Measurements from ENCODE around the gene RAB3IL1.

RAB3IL1 gene

GRCh38 chr11:61952882-61953281, 35.5 kb upstream of the RAB3IL1 start:
- DNase-seq: no peak

- no peak for DNase-seq
These were observed 34.2 kb upstream of the RAB3IL1 start for GRCh38 chr11:61951484-61952135.

GRCh38 chr11:61950035-61950547, 32.7 kb upstream of the RAB3IL1 start, which contains the start of gene BEST1:
BEST1 (plus strand) TSS chr11:61950351; CDS start chr11:61951807, 1,456 bp downstream.
- no peak for DNase-seq

- no peak for DNase-seq
These were observed 32.0 kb upstream of the RAB3IL1 start for GRCh38 chr11:61949169-61950034.

- DNase-seq: no peak
These were observed 31.1 kb upstream of the RAB3IL1 start for GRCh38 chr11:61948505-61948904.

- peak; percentile 65 for DNase-seq
These were observed 30.3 kb upstream of the RAB3IL1 start for GRCh38 chr11:61947486-61948210.

GRCh38 chr11:61946894-61947293, 29.5 kb upstream of the RAB3IL1 start:
- DNase-seq: no peak

- DNase-seq: no peak
These were observed 27.8 kb upstream of the RAB3IL1 start for GRCh38 chr11:61945191-61945590.

- DNase-seq: no peak
These were observed 23.1 kb upstream of the RAB3IL1 start for GRCh38 chr11:61940466-61940865.

GRCh38 chr11:61935861-61936260, 18.5 kb upstream of the RAB3IL1 start:
- no peak for DNase-seq

GRCh38 chr11:61930933-61931332, 13.6 kb upstream of the RAB3IL1 start:
- no peak for DNase-seq

- no peak for DNase-seq
These were observed 11.2 kb upstream of the RAB3IL1 start for GRCh38 chr11:61928606-61929005.

- DNase-seq: no peak
These were observed 10.1 kb upstream of the RAB3IL1 start for GRCh38 chr11:61927501-61927900.

- DNase-seq: no peak
These were observed 8.9 kb upstream of the RAB3IL1 start for GRCh38 chr11:61926235-61926634.

GRCh38 chr11:61925736-61926135, 8.4 kb upstream of the RAB3IL1 start:
- DNase-seq: no peak

- no peak for DNase-seq
These were observed 6.7 kb upstream of the RAB3IL1 start for GRCh38 chr11:61924064-61924455.

GRCh38 chr11:61923166-61924063, 6.0 kb upstream of the RAB3IL1 start:
- no peak for DNase-seq

- no peak for DNase-seq
These were observed 5.2 kb upstream of the RAB3IL1 start for GRCh38 chr11:61922539-61922938.

- no peak for DNase-seq
These were observed 4.1 kb upstream of the RAB3IL1 start for GRCh38 chr11:61921446-61921845.

GRCh38 chr11:61919705-61920631, 2.6 kb upstream of the RAB3IL1 start:
- DNase-seq: no peak

All from CD4-positive, alpha-beta T cell treated with Interleukin-4 for 4 hours (primary cell).